HG02981 (cell line): ENCODE data around the gene DNAJB6.
"Not testable (repeated sequence)": the region's sequence is repeated elsewhere in the genome, so short reads cannot be mapped to it uniquely, and the experiment has no call there.

Experiments used
- ATAC-seq: cut with Tn5 transposase; IDR thresholded peaks from one replicate; pipeline ENCODE4 v1.9.1; 2021; ENCODE audit warnings: mild to moderate bottlenecking, moderate library complexity; ENCODE audit not compliant: unreplicated experiment

DNAJB6 gene

DNA sequence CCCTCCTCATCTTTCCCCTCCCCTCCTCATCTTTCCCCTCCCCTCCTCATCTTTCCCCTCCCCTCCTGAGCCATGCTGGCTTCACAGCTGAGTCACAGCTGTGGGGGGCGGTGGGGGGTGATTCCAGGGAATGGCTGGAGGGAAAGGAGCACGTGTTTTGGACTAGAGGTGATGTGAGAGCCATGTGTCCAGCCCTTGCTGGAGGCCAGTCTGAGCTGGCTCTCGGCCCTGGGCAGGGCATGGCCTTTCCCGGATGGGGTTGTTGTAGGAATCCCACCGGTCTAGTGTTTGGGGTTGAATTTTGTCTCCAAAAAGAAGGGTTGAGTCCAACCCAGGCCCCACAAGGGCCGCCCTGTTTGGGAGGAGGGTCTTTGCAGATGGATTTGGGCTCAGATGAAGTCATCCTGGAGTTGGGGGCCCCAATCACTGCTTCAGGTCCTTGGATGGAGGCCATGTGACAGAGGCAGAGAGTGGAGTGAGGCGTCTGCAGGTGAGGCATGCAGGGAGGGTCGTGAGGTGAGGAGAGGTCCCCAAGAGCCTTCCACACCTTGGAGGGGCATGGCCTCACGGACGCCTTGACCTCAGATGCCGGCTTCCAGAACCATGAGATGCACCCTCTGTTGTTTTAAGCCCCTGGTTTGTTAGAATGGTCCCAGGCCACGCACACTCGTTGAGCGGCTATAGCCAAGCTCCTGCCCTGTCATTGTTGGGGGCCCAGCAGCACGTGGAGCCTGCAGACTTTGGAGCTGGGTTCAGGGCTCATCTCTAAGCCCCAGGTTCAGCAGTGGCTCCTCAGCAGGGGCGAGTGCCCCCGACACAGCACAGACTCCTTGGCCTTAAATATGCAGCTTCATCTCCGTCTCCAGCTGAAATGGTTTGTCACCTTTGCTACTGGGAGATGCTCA is 101.6 kb downstream of the DNAJB6 start:
- ATAC-seq: no peak

DNA sequence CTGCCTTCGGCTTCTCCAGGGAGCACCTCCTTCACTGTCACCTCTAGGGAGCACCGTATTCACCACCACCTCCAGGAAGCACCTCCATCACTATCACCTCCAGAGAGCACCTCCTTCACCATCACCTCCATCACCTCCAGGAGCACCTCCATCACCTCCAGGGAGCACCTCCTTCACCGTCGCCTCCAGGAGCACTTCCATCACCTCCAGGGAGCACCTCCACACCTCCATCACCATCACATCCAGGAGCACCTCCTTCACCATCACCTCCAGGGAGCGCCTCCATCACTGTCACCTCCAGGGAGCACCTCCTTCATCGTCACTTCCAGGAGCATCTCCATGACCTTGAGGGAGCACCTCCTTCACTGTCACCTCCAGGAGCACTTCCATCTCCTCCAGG is 102.3 kb downstream of the DNAJB6 start:
- no peak for ATAC-seq

DNA sequence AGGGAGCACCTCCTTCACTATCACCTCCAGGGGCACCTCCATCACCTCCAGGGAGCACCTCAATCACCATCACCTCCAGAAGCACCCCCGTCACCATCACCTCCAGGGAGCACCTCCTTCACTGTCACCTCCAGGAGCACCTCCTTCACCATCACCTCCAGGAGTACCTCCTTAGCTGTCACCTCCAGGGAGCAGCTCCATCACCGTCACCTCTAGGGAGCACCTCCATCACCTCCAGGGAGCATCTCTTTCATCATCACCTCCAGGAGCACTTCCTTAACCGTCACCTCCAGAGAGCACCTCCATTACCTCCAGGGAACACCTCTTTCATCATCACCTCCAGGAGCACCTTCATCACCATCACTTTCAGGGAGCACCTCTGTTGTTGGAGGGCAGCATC is 103.0 kb downstream of the DNAJB6 start:
- no peak for ATAC-seq

DNA sequence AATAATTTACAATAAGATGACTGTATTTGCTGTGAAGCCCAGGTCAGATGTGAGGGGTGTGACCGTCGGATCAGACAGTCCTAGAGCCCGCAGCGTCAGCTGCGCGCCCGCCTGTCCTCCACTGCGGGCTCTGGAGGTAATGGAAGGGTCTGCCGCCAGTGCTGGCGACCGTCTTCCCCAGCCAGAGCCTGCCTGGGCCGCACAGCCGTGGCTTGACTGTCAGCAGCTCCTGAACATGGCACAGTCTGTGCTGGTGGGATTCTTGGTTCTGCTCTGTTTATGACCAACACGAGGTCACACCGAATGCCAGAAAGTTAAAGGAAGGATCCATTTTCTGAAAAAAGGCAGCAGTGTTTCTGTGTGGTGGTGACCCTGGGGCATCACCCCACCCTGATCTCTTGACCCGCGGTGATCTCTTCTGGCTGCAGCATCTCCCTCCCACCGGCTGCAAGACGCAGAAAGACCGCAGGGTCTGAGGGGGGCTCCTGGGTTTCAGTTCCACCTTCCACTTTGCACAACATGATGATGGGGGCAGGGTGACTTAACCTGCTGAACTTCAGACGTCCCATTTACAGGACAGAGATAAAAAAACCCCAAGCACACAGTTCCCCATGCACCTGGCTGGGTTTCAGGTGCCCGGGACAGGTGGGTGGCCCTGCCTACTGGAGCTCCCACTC is 103.7 kb downstream of the DNAJB6 start:
- no peak for ATAC-seq

DNA sequence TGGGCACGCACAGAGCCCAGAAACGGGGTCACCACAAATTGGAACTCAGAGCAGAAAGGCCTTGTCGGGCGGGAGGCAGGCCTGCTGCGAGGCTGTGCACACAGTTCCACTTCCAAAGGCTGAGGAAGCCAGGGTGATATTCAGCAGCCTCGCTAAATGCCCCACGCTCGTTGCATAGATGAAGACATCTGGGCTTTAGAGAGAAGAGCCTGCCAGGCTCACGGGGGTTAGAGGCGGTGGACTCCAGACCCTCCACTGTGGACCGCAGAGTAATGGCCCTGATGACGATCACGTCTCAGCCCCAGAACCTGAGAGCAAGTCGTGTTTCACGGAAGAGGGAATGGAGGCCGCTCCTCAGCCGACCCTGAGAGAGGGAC is 104.2 kb downstream of the DNAJB6 start:
- ATAC-seq: no peak

DNA sequence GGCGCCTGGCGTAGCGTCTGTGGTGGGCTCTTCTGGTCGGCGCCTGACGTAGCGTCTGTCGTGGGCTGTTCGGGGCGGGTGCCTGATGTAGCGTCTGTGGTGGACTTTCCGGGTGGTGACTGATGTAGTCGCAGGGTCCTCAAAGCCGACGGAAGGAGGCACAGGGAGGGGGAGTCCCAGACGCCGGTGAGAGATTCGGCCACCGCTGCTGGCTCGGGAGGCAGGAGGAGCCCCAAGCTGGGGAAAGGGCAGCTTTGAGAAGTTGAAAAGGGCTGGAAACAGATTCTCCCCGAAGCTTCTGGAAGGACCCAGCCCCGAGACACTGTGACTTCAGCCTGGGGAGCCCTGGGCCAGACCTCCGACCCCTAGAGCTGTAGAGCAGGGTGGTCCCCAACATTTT is 105.7 kb downstream of the DNAJB6 start:
- ATAC-seq: no peak

DNA sequence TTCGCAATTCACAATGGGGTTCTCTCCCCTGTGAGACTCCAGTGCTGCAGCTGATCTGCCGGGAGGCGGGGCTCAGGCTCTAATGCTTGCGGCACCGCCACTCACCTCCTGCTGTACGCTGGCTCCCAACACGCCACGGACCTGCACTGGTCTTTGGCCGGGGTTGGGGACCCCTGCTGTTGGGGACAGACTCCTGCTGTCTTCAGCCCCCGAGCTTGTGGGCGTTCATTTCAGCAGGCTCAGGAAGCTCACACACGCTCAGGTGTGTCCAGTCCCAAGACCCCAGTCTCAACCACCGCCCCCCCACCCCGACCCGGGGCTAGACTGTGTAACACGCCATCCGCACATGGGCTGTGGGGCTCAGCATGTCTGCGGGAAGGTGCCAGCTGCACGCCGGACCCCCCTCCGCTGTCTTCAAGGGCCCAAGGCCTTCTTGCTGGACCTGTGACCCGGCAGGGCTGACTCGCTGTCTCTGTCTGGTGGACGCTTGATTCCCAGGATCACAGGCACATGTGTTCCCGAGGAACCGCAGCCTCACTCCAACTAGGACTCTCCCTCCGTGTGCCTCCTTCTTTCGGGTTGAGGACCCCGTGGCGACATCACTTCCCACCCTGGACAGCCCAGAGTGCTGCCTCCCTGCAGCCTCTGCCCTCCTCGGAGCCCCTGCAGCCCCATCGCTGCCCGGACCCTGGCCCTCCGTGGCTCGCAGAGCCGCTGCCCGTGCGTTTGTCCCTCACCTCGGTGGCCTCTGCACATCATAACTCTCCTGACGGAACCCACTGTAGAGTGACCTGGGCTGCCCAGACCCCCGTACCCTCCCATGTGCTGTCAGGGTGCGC is 106.4 kb downstream of the DNAJB6 start:
- ATAC-seq: no peak

DNA sequence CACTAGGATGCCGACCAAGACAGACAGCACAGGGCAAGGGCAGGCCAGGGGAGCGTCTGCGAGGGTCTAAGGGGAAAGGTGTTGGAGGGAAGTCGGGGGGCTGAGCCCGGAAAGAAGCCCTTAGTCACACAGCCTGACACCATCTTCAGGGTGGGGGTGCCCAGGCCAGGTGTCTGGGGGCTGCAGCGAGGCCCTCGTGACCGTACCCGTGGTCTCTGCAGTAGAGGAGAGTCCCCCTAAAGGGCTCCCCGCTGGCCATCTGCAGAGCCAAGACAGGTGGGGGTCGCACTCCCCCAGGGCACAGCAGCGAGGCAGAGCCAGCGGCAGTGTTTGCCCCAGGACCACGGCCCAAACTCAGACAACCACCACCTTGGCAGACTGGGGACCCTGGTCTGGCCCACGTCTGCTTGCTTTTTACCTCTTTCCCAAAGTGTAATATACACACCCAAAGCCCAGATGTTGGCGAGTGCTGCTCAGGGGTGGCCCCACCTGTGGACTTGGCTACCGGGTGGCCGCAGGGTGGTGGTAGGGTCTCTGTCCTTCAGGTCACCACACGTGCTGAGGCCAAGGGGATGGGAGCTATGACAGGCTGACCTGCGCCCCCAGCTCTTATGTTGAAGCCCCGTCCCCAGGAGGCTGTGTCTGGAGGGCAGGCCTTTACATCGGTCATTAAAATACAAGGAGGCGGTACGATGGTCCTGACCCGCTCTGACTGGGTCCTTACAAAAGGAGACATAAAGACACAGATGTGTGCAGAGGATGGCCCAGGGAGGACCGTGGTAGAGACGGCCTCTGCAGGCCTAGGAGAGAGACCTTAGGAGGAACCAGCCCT is 107.4 kb downstream of the DNAJB6 start:
- ATAC-seq: no peak

DNA sequence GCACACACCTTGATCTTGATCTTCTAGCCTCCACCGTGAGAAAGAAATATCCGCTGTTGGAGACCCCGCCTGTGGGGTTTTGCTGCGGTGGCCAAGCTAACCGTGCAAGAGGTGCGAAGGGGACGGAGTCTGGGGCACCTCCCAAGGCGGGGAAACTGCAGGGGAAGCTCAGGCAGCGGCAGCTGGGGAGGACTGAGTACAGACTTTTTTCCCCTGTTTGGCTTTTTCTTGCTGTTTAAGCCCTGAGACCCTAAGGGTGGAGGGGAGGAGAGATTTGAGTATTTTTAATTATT is 108.0 kb downstream of the DNAJB6 start:
- no peak for ATAC-seq

DNA sequence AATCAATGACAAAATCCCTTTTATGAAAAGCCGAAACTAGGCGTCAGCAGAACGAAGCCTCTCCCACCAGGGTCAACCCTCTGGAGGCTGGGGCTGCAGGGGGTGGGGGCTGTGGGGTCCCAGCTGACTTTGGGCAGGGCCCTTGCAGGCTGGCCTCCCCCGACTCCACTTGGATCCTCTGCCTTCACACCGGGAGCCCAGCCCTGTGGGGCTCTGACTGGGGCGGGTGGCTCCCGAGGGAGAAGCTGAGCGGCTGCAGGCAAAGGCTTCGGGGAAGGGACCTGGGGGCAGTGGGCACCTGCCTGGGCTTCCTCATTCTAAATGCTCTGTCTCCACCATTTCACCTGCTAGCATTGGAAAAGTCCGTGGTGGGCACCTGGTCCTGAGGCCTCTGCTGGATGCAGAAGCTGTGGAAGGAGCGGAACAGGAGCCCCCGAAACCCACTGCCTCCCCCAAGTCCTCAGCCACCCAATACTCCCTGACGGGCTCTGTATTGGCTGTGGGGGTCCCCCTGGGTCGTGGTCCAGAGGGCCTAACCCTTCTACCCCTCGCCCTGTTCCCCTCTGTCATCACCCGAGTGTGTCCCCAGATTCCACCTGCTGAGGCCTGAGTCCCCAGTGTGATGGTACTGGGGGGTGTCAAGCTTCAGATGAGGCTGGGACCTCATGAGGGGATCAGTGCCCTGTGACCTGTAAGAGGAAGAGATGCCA is 108.6 kb downstream of the DNAJB6 start:
- ATAC-seq: no peak

DNA sequence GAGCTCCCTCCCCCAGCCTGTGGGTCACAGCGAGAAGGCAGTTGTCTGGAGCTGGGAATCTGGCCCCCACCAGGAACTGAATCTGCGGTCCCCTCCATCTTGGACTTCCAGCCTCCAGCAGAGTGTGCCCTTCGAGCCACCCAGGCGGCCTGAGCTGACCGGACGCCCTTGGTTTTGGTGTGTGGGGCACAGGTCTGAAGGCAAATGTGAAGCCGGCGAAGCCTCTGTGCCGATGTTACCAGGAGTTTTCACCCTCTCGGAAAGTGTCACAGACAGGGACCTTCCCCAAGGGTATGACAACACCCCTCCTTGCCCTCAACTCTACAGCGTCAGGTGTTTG is 109.1 kb downstream of the DNAJB6 start:
- no peak for ATAC-seq

DNA sequence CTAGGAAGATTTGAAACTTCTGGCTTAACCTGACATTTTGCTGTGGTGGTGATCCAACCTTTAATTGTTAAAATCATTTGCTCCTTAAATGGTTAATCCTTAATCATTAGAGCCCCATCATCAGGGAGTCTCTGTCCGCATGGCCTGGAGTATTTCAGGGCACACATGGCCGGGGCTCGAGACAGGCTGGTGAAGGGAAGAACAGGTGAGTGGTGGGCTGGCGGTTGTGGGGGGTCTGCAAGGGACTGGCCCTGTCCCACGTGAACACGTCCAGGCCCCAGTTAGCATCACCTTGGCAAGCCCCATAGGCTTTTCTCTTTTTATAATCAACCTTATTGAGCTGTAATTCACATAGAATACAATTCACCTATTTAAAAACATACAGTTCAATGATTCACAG is 109.5 kb downstream of the DNAJB6 start:
- ATAC-seq: no peak

DNA sequence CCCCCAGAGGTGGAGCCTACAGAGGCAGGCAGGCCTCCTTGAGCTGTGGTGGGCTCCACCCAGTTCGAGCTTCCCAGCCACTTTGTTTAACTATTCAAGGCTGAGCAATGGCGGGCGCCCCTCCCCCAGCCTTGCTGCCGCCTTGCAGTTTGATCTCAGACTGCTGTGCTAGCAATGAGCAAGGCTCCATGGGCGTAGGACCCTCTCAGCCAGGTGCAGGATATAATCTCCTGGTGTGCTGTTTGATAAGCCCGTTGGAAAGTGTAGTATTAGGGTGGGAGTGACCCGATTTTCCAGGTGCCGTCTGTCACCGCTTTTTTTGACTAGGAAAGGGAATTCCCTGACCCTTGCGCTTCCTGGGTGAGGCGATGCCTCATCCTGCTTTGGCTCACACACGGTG is 117.2 kb downstream of the DNAJB6 start:
- not testable (repeated sequence) for ATAC-seq

DNA sequence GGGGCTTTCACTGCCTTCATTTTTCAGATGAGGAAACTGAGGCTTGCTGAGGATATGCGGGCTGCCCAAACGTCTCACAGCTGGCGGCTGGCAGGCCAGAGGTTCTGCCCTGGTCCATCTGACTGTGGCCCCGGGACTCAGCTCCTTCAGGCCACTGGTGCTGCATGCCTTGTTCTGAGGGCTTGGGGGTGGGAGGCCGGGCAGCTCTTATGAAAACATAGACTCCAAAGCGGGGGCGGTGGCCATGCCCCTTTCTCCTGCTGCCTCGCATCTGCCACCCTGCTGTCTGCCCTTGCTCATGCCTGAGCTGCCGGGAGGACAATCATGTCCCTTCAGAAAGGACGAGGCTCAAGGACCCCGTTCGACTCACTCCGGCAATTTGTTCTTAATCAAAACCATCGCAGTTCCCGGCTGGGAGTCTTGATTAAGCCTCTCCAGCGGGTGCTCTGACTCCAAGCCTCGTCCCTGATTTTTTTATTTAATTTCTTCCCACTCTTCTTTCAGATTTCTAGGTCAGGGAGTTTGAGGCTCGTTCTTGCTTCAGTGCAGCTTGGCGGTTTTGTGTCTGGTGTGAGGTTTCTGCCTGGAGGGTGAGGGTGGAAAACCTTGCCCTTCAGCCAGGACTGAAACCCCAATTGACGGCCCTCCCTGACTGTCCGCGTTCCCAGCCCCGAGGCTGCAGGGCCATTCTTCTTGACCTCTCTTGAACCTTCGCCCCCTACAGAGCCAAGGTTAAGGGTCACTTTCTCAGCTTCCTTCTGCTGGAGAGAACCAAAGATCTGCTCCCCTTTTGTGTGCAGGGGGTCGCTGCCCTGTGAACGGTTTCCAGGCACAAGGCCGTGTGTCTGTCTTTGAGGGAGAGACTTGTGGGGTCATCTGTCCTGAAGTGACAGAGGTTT is 120.8 kb downstream of the DNAJB6 start:
- no peak for ATAC-seq

DNA sequence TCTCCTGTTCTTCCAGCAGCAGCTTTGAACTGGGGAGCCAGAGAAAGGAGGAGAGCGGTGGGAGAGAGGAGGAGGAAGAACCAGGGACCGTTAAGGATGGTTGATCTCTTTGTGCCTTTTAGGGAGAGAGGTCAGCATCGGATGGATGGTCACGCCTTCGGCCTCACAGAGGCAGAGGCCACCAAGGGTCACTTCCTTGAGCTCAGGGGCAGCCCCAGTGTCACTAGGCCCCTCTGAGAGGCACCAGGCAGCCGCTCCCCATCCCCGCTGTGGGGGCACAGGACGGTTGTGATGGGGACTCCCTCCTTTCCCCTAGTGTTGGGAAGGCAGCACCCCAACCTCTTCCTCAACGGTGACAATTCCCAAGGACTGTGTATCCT is 121.4 kb downstream of the DNAJB6 start:
- ATAC-seq: no peak

DNA sequence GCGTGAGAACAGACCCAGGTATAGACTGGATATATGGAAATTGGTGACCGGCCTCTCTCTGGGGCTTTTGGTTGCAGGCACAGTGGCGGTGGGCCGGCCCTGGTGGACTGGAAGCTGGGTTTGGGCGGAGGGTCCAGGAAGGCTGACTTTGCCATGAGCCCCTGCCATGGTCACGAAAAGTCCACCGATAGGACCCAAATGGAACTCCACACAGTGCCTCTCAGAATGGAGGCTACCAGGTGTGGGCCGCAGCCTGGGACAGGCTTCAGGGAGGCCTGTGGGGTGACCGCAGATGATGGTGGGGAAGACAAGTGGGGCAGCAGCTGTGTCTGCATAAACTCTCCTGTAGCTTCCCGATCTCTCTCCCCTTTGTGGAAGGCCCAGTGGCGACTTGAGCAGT is 123.2 kb downstream of the DNAJB6 start:
- no peak for ATAC-seq

DNA sequence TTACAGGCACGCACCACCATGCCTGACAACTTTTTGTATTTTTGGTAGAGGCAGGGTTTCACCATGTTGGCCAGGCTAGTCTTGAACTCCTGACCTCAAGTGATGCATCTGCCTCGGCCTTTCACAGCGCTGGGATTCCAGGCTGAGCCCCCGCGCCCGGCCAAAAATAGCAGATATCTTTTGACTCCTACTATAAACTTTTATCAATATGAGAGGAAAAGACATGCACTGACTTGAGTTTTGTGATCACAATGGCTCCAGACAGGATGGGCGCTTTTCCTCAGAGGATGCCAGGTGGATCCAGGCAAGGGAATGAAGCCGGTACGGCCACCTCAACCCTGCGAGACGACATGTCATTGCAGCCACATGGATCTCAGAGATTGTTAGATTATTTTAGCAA is 123.9 kb downstream of the DNAJB6 start:
- no peak for ATAC-seq

DNA sequence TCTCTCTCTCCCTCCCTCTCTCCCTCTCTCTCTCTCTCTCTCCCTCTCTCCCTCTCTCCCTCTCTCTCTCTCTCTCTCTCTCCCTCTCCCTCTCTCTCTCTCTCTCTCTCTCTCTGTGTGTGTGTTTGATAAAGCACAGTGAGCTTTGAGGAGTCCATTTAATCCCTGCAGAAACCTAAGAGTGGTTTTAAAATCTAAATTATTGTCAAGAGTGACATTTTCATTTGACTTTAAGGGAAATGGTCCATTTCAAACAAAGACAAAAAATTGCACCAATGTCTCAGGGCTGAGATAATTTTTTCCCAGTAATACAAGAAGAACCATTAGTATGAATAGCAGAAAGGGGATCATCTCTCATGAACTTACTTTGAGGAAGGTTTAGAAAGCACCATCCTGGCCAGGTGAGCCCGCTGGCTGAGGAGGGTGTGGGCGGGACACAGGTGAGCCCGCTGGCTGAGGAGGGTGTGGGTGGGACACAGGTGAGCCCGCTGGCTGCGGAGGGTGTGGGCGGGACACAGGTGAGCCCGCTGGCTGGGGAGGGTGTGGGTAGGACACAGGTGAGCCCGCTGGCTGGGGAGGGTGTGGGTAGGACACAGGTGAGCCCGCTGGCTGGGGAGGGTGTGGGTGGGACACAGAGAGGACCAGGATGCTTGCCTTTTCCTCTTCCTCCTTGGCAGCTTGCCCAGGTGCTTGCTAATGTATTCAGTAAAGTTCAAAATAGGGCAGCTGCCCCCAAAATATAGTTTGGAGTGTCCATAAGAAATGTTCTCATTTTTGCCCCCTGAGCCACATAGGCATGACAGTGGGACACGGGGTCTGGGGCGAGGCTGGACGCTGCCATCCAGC is 125.0 kb downstream of the DNAJB6 start:
- ATAC-seq: no peak

DNA sequence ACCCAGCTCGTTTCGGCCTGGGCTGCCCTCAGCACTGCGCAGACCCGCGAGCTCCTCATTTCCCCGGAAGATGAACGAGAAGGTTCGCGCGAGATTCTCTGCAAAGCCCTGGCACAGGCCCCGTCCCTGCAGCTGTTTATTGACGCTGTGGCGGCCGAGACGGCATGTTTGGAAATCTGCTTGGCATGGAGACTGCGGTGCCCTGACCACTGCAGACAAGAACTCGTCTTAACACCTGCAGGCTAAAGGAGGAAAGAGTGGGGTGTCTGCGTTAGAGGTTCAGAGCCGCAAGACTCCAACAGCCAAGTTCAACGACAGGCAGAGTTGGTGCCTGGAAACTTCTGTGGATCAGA is 125.6 kb downstream of the DNAJB6 start:
- ATAC-seq: no peak
